GM19025 (cell line): ENCODE results near the gene ACBD6.

Experiments used
- ATAC-seq: cut with Tn5 transposase; IDR thresholded peaks from one replicate; pipeline ENCODE4 v1.9.1; 2021; ENCODE audit warnings: mild to moderate bottlenecking, low read depth, moderate library complexity; ENCODE audit not compliant: unreplicated experiment

The ACBD6 gene

DNA sequence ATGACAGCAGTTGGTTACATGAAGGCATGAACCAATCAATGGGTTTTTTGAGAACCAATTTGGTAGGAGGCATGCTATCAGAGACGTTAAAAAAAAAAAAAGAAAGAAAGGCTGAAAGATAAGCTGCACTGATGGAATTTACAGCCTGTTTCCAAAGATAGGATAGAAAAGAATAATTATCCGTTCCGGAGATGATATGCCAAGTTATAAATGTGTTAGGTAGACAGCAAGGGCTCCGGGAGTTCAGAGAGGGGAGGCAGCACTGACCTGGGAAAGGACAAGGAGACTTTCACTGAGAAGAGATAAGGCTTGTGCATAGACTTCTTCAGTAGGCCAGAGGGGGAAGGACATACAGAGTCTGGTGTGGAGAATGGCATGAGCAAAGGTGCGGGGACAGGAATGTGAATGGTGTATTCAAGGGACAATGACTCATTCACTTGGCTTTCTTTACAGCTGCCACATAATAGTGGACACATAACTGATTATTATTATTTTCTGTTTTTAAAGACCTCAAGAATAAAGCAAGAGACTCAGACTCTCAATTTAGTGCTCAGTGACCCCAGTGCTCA lies 24.8 kb upstream of the ACBD6 start:
- no peak for ATAC-seq

DNA sequence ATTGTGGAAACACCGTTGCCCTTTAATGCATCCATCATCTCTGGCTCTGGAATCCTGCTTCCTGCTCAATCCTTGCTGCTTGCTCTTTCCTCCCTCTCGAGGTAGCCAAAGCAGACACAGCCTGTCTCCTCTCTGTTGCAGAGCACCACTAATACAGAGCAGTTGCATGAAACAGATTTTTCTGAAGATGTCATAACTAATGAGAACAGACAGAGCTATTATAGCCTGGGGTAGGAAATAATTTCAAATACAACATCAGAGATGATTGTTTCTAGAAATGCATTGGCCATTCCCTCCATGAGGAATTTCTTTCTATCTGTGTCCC lies 23.3 kb upstream of the ACBD6 start:
- no peak for ATAC-seq

DNA sequence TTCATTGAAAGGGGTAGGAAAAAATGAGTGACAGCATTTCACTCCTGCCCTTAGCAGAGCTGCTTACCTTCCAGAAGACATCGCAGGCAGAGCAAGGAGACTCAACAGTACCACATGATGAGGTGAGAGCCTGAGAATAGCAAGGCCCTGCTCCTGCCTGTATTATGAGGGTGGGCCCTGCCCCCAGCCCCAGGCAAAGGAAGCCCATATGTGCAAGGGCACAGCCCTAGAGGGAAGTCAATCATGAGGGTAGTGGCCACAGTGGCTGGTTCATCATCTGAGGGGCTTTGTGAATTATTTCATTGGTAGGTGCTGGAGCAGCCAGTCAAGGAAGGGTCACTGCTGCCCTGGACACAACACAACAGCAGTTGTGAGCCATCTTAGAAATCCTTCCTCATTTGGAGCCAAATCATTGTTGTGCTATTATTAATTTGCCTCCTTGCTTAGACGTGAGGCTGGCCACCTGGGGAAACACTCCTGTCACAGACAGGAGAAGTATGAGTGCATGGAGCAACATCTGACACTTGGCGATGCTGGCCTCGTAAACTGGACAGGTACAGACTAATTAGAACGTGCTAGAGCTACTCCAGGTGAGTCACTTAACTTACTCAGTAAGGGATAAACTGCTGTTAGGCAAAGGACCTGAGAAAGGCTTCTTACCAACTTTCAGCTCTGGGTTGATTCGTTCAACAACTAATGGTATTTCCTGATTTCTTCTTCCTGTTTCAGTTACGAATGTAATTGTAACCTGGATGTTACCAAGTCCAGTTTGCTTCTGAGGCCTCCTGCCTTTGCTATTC lies 22.7 kb upstream of the ACBD6 start:
- no peak for ATAC-seq

- ATAC-seq = no peak
Measured at GRCh38 chr1:180524160-180524914, 22.0 kb upstream of the ACBD6 start.

DNA sequence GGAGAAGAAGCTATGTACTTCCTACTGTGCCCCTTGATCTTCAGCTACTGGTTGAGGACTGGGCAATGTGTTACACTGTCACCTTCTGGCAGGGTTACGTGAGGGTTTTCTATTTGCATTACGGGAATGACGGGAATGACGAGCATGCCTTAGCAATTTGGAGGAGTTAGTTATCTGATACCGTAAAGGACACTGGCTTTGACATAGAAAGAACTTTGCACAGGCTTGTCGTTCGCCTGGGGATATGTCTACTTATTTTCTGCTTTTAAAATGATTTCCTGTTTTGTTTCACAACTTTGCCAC lies 19.8 kb upstream of the ACBD6 start:
- no peak for ATAC-seq

GRCh38 chr1:180521474-180522212 lies 19.3 kb upstream of the ACBD6 start:
- no peak for ATAC-seq

- ATAC-seq = no peak
Measured at GRCh38 chr1:180519846-180520245, 17.5 kb upstream of the ACBD6 start.

DNA sequence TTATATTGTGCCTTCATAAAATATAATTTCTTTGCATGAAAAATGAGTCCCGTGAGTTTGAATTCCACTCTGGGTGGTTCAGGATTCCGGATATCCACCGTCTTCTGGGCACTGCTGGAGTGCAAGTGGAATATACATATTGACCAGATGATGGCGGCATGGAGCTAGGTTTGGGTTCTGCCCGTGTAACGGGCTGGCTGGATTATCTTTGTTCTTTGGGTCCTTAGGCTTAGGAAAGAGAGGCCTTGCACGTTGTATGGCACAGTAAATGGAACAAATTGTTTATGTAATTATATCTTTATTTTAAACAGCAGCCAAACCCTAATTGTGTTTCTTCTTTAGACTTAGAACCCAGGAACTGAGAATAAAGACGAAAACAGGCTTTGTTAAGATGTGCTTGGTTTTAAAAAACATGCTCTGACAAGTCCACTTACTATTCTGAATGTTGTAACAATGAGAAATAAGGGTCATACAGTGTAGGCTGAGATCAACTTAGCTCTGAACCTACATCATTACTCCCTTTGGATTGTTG lies 13.5 kb upstream of the ACBD6 start:
- peak; percentile 82 for ATAC-seq

GRCh38 chr1:180515364-180515763 lies 13.0 kb upstream of the ACBD6 start:
- ATAC-seq = no peak

DNA sequence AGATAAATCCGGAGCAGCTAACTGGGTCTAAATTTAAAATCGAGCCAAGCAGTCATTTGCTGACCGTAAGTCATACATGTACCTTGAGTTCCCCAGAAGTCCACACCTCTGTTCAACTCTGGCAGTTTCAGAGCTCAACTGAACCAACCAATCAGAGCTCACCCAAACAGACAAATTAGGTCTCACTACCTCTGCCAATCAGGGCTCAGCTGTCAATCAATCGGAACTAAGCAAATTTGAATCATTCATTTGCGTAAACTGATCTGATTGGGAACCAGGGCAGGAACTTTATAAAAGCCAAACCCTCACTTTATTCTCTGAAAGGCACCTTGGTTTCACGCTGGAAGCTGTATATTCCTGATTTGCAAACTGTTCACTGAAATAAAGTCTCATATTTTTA lies 11.2 kb upstream of the ACBD6 start:
- ATAC-seq = no peak

GRCh38 chr1:180510882-180511281 lies 8.5 kb upstream of the ACBD6 start:
- ATAC-seq = no peak

GRCh38 chr1:180508725-180509097 lies 6.3 kb upstream of the ACBD6 start:
- no peak for ATAC-seq

- ATAC-seq = no peak
Measured at GRCh38 chr1:180507795-180508724, 5.7 kb upstream of the ACBD6 start.

DNA sequence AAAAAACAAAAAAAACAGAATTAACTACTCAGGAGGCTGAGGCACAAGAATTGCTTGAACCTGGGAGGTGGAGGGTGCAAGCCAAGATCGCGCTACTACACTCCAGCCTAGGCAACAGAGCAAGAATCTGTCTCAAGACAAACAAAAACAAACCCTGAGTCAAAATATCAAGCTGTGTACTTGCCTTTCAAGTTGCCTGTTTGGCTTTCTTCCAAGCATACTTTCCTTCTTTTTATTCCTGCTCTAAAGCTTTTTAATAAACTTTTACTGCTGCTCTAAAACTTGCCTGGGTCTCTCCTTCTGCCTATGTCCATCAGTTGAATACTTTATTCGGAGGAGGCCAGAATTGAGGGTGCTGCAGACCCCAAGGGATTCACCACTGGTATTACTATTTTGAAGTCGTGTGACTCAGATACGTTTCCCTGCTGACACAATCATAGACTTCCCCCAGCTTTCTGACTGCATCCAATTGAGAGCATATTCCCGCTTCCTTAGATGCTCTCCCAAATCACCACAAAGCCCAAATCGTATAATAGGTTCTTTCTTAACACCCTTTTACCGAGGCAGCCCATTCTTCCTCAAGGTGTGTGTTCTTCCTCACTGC lies 3.5 kb upstream of the ACBD6 start:
- ATAC-seq = no peak

DNA sequence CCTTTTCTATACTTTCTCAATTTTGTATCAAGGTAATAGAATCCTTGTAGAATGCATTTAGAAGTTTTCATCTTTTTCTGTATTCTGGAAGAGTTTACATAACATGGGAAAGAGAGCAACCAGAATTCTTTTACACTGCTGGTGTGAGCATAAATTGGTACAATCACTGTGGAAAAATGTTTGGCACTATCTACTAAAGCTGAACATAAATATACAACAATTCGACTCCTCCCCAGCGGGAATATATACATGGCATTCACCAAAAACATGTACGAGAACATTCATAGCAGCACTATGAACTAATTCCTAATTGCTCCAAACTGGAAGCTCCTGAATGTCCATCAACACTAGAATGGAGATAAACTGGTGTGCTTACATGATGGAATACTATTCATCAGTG lies 1.8 kb upstream of the ACBD6 start:
- no peak for ATAC-seq

- no peak for ATAC-seq
Measured at GRCh38 chr1:180503280-180503862, 994 bp upstream of the ACBD6 start.

DNA sequence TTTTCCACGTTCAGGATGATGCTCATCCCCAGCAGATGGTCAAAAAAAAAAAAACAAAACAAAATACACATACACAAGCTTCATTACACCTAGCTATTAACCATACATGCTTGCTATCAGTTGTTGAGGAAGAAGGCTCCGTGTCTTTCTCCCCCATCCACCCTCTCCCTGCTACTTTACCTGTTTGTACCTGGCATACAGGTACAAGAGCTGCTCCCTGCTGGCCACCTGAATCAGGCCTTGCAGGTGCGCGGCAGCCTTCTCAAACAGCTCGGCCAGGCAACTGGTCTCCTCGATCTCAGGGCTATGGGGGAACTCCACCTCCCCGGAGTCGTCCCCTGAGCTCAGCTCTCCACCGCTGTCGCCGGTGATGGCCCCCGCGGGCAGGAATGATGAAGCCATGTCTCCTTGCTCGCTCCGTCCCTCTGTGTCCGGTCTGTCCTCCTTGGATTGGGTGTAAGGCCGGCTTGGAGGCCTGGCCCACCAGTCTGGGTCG lies 464 bp downstream of the ACBD6 start:
- peak; percentile 17 for ATAC-seq

GRCh38 chr1:180500689-180501088 lies 1.7 kb downstream of the ACBD6 start:
- ATAC-seq = no peak

DNA sequence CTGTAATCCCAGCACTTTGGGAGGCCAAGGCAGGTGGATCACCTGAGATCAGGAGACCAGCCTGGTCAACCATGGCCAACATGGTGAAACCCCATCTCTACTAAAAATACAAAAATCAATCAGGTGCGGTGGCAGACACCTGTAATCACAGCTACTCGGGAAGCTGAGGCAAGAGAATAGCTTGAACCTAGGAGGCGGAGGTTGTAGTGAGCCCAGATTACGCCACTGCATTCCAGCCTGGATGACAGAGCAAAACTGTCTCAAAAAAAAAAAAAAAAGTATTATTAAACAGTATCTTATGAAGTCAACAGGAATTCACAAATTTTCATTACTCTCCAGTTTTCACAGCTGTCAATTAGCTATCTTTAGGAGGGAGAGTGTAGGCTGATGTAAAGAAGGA lies 3.8 kb downstream of the ACBD6 start:
- no peak for ATAC-seq
